Measurements from ENCODE around the gene RNF34.
"Not testable (repeated sequence)": the region's sequence is repeated elsewhere in the genome, so short reads cannot be mapped to it uniquely, and the experiment has no call there.

RNF34 gene

DNA sequence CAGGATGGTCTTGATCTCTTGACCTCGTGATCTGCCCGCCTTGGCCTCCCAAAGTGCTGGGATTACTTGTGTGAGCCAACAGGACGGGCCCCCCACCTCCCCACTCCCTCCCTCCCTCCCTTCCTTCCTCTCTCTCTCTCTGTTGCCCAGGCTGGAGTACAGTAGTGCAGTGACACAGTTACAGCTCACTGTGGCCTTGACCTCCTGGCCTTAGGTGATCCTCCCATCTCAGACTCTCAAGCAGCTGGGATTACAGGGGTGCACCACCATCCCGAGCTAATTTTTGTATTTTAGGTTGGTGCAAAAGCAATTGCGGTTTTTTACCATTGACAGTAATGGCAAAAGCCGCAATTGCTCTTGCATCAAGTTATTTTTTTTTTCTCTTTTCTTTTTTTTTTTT is 28.5 kb upstream of the RNF34 start:
- Histone ChIP-seq H3K9me3 (ENCODE audit: control insufficient read depth, low read length) (no peaks in the 10 kb centered on the region), H3K4me1 (ENCODE audit: control insufficient read depth, insufficient read depth, low read length, poor library complexity, severe bottlenecking) (no peaks in the 10 kb centered on the region), H3K36me3 (ENCODE audit: control insufficient read depth, insufficient read depth, low read length) (no peaks in the 10 kb centered on the region), H3K4me3 (ENCODE audit: extremely low read depth, insufficient read depth, low read length, poor library complexity, severe bottlenecking) (no peak overlapping the region), H3K27ac (ENCODE audit: low read depth, low read length, severe bottlenecking) (no peak overlapping the region)
- WGBS, 2 experiments (ENCODE audit: insufficient coverage in 2 of 2), result 77 to 93% methylated on average over 3 to 4 of the region's 6 CpGs

DNA sequence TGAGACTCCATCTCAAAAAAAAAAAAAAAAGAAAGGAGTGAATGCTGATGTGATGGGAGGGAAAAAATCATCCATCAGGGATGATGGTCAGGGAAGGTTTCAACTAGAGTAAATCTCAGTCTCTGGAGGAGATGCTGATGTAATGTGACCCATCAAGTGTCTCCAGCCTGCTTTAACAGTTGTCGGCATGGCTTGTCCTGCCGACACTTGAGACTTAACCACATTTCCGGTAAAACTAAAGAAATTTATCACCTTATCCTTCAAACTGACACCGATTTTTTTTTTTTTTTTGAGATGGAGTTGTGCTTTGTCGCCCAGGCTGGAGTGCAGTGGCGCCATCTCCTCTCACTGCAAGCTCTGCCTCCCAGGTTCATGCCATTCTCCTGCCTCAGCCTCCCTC is 26.2 kb upstream of the RNF34 start:
- Histone ChIP-seq H3K36me3 (ENCODE audit: control insufficient read depth, insufficient read depth, low read length) (no peaks in the 10 kb centered on the region), H3K4me1 (ENCODE audit: control insufficient read depth, insufficient read depth, low read length, poor library complexity, severe bottlenecking) (no peaks in the 10 kb centered on the region), H3K4me3 (ENCODE audit: extremely low read depth, insufficient read depth, low read length, poor library complexity, severe bottlenecking) (no peak overlapping the region), H3K27ac (ENCODE audit: low read depth, low read length, severe bottlenecking) (no peak overlapping the region), H3K9me3 (ENCODE audit: control insufficient read depth, low read length) (no peaks in the 10 kb centered on the region)
- WGBS, 2 experiments (ENCODE audit: insufficient coverage in 2 of 2), result 83 to 100% methylated on average over 1 of the region's 6 CpGs

DNA sequence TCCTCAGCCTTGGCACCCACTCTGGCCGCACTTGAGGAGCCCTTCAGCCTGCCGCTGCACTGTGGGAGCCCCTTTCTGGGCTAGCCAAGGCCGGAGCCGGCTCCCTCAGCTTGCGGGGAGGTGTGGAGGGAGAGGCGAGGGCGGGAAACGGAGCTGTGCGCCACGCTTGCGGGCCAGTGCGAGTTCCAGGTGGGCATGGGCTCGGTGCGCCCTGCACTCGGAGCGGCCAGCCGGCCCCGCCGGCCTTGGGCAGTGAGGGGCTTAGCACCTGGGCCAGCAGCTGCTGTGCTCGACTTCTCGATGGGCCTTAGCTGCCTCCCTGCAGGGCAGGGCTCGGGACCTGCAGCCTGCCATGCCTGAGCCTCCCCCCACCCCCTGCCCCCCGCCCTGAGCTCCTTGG is 25.6 kb upstream of the RNF34 start:
- 96 to 100% methylated on average over 8 to 20 of the region's 23 CpGs for WGBS, 2 experiments (ENCODE audit: insufficient coverage in 2 of 2)
- H3K9me3 ChIP-seq (ENCODE audit: control insufficient read depth, low read length); H3K27ac ChIP-seq (ENCODE audit: low read depth, low read length, severe bottlenecking); H3K36me3 ChIP-seq (ENCODE audit: control insufficient read depth, insufficient read depth, low read length); H3K4me1 ChIP-seq (ENCODE audit: control insufficient read depth, insufficient read depth, low read length, poor library complexity, severe bottlenecking); H3K4me3 ChIP-seq (ENCODE audit: extremely low read depth, insufficient read depth, low read length, poor library complexity, severe bottlenecking): not testable (repeated sequence)

DNA sequence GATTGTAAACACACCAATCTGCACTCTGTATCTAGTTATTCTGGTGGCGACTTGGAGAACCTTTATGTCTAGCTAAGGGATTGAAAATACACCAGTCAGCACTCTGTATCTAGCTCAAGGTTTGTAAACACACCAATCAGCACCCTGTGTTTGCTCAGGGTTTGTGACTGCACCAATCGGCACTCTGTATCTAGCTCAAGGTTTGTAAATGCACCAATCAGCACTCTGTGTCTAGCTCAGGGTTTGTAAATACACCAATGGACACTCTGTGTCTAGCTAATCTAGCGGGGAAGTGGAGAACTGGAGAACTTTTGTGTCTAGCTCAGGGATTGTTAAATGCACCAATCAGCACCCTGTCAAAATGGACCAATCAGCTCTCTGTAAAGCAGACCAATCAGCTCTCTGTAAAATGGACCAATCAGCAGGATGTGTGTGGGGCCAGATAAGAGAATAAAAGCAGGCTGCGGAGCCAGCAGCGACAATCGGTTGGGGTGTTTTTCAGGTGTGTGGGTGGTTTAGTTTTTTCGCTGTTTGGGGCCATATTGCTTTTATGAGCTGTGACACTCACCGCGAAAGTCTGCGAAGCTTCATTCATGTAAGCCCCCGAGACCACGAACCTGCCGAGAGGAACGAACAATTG is 24.9 kb upstream of the RNF34 start:
- not testable (repeated sequence) for H3K4me3 ChIP-seq (ENCODE audit: extremely low read depth, insufficient read depth, low read length, poor library complexity, severe bottlenecking)
- WGBS, 2 experiments (ENCODE audit: insufficient coverage in 2 of 2), result 86 to 93% methylated on average over 12 to 13 of the region's 14 CpGs

GRCh38 chr12:121376754-121377697 is 22.9 kb upstream of the RNF34 start:
- H3K4me3 ChIP-seq (ENCODE audit: extremely low read depth, insufficient read depth, low read length, poor library complexity, severe bottlenecking), result no peak overlapping the region
- WGBS, 2 experiments (ENCODE audit: insufficient coverage in 2 of 2), result 86 to 95% methylated on average over 1 to 4 of the region's 8 CpGs

More for the DNA sequence above, 24.9 kb upstream of the RNF34 start:
- H3K27ac ChIP-seq (ENCODE audit: low read depth, low read length, severe bottlenecking); H3K4me1 ChIP-seq (ENCODE audit: control insufficient read depth, insufficient read depth, low read length, poor library complexity, severe bottlenecking); H3K36me3 ChIP-seq (ENCODE audit: control insufficient read depth, insufficient read depth, low read length); H3K9me3 ChIP-seq (ENCODE audit: control insufficient read depth, low read length): not testable (repeated sequence)

DNA sequence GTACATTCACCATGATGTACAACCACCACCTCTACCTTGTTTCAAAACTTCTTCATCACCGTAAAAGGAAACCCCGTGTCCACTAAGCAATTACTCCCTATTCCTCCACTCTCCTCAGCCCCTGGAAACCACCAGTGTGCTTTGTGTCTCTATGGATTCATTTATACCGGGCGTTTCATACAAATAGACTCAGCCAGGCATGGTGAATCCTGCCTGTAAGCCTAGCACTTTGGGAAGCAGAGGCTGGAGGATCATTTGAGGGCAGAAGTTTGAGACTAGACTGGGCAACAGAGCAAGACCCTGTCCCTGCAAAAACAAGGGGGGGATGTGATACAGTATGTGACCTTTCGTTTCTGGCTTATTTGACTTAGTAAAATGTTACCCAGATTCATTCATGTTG is 21.2 kb upstream of the RNF34 start:
- H3K4me1 ChIP-seq (ENCODE audit: control insufficient read depth, insufficient read depth, low read length, poor library complexity, severe bottlenecking), result no peaks in the 10 kb centered on the region
- H3K27ac ChIP-seq (ENCODE audit: low read depth, low read length, severe bottlenecking), result no peak overlapping the region
- H3K9me3 ChIP-seq (ENCODE audit: control insufficient read depth, low read length), result no peaks in the 10 kb centered on the region
- 86 to 90% methylated on average over 4 of the region's 5 CpGs for WGBS, 2 experiments (ENCODE audit: insufficient coverage in 2 of 2)
- H3K36me3 ChIP-seq (ENCODE audit: control insufficient read depth, insufficient read depth, low read length), result no peaks in the 10 kb centered on the region
- no peak overlapping the region for H3K4me3 ChIP-seq (ENCODE audit: extremely low read depth, insufficient read depth, low read length, poor library complexity, severe bottlenecking)

More at GRCh38 chr12:121376754-121377697, 22.9 kb upstream of the RNF34 start:
- H3K9me3 ChIP-seq (ENCODE audit: control insufficient read depth, low read length), result no peaks in the 10 kb centered on the region
- H3K27ac ChIP-seq (ENCODE audit: low read depth, low read length, severe bottlenecking), result no peak overlapping the region
- H3K4me1 ChIP-seq (ENCODE audit: control insufficient read depth, insufficient read depth, low read length, poor library complexity, severe bottlenecking), result no peaks in the 10 kb centered on the region
- H3K36me3 ChIP-seq (ENCODE audit: control insufficient read depth, insufficient read depth, low read length), result no peaks in the 10 kb centered on the region

- 84 to 100% methylated on average over 4 to 6 of the region's 10 CpGs for WGBS, 2 experiments (ENCODE audit: insufficient coverage in 2 of 2)
Observed at GRCh38 chr12:121379945-121380344, 20.0 kb upstream of the RNF34 start.

GRCh38 chr12:121383601-121384021 is 16.3 kb upstream of the RNF34 start:
- Histone ChIP-seq H3K4me3 (ENCODE audit: extremely low read depth, insufficient read depth, low read length, poor library complexity, severe bottlenecking) (no peak overlapping the region), H3K9me3 (ENCODE audit: control insufficient read depth, low read length) (no peaks in the 10 kb centered on the region), H3K36me3 (ENCODE audit: control insufficient read depth, insufficient read depth, low read length) (no peaks in the 10 kb centered on the region), H3K27ac (ENCODE audit: low read depth, low read length, severe bottlenecking) (no peak overlapping the region), H3K4me1 (ENCODE audit: control insufficient read depth, insufficient read depth, low read length, poor library complexity, severe bottlenecking) (peaks cover 3% of the 10 kb centered on the region)
- 87 to 92% methylated on average over 7 to 8 of the region's 9 CpGs for WGBS, 2 experiments (ENCODE audit: insufficient coverage in 2 of 2)

More at GRCh38 chr12:121379945-121380344, 20.0 kb upstream of the RNF34 start:
- no peak overlapping the region for H3K4me3 ChIP-seq (ENCODE audit: extremely low read depth, insufficient read depth, low read length, poor library complexity, severe bottlenecking)
- H3K27ac ChIP-seq (ENCODE audit: low read depth, low read length, severe bottlenecking), result no peak overlapping the region
- H3K4me1 ChIP-seq (ENCODE audit: control insufficient read depth, insufficient read depth, low read length, poor library complexity, severe bottlenecking), result no peaks in the 10 kb centered on the region
- H3K9me3 ChIP-seq (ENCODE audit: control insufficient read depth, low read length), result no peaks in the 10 kb centered on the region
- no peaks in the 10 kb centered on the region for H3K36me3 ChIP-seq (ENCODE audit: control insufficient read depth, insufficient read depth, low read length)

DNA sequence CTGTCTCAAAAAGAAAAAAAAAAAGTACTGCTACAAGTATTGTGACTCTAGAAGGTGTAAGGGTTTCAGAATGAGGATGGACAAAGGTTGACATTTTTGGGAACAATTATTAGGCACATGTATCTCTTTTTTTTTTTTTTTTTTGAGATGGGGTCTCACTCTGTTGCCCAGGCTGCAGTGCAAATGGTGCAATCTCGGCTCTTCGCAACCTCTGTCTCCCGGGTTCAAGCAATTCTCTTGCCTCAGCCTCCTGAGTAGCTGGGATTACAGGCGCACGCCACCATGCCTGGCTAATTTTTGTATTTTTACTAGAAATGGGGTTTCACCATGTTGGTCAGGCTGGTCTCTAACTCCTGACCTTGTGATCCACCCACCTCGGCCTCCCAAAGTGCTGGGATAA is 15.0 kb upstream of the RNF34 start:
- H3K36me3 ChIP-seq (ENCODE audit: control insufficient read depth, insufficient read depth, low read length); H3K27ac ChIP-seq (ENCODE audit: low read depth, low read length, severe bottlenecking); H3K9me3 ChIP-seq (ENCODE audit: control insufficient read depth, low read length); H3K4me1 ChIP-seq (ENCODE audit: control insufficient read depth, insufficient read depth, low read length, poor library complexity, severe bottlenecking); H3K4me3 ChIP-seq (ENCODE audit: extremely low read depth, insufficient read depth, low read length, poor library complexity, severe bottlenecking): not testable (repeated sequence)
- 76 to 100% methylated on average over 3 to 5 of the region's 6 CpGs for WGBS, 2 experiments (ENCODE audit: insufficient coverage in 2 of 2)

DNA sequence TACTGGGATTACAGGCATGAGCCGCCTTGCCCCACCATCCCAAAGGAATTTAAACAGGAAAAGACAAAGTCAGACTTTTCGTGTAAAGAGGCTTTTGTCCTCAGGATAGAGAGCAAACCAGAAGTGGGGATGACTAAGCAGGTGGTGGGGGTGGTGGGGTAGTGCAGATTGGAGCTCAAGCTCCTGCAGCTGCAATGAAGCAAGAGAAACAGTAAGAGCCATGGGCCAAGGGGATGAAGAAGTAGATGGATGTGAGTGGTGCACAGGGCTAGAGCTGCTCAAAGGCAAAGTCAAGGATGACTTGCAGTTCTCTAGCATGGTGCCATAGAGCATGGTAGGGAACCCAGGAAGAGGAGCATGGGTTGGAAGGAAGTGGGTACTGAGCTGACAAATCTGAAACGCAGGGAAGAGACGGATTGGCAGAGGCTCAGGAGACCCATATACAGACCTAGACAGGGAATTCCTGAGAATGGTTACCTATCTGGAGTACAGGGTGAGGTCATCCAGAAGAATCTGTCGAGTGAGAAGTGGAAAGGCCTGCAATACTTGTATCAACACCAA is 11.4 kb upstream of the RNF34 start:
- WGBS, 2 experiments (ENCODE audit: insufficient coverage in 2 of 2), result 75 to 76% methylated on average over 3 to 5 of the region's 5 CpGs
- peaks cover 5% of the 10 kb centered on the region for H3K4me1 ChIP-seq (ENCODE audit: control insufficient read depth, insufficient read depth, low read length, poor library complexity, severe bottlenecking)
- H3K4me3 ChIP-seq (ENCODE audit: extremely low read depth, insufficient read depth, low read length, poor library complexity, severe bottlenecking), result no peak overlapping the region
- peak overlapping the region; percentile 41 for H3K27ac ChIP-seq (ENCODE audit: low read depth, low read length, severe bottlenecking)
- H3K9me3 ChIP-seq (ENCODE audit: control insufficient read depth, low read length), result no peaks in the 10 kb centered on the region
- H3K36me3 ChIP-seq (ENCODE audit: control insufficient read depth, insufficient read depth, low read length), result no peaks in the 10 kb centered on the region
